Mesodermal cell (in vitro differentiated cells): ENCODE measurements around the gene AP3B1.

Source experiments
- H3K27ac ChIP-seq: 2 replicates; pipeline ENCODE4 v1.7.0; 2013; ENCODE audit warnings: mild to moderate bottlenecking, low read depth, low read length, moderate library complexity; ENCODE audit not compliant: severe bottlenecking
- H3K36me3 ChIP-seq: 2 replicates; pipeline ENCODE4 v1.7.1; 2013; ENCODE audit warnings: mild to moderate bottlenecking, low read length, moderate library complexity; ENCODE audit not compliant: control insufficient read depth, insufficient read depth
- H3K4me1 ChIP-seq: one replicate; pipeline ENCODE4 v1.7.1; 2013; ENCODE audit warnings: mild to moderate bottlenecking, low read length; ENCODE audit not compliant: insufficient read depth, control insufficient read depth, poor library complexity, severe bottlenecking
- H3K4me3 ChIP-seq: 2 replicates; pipeline ENCODE4 v1.7.0; 2013; ENCODE audit warnings: low read length, control low read depth, mild to moderate bottlenecking; ENCODE audit not compliant: insufficient read depth, poor library complexity, severe bottlenecking; ENCODE audit errors: extremely low read depth
- H3K9me3 ChIP-seq: 2 replicates; pipeline ENCODE4 v1.7.1; 2013; ENCODE audit warnings: mild to moderate bottlenecking, low read length, moderate library complexity; ENCODE audit not compliant: control insufficient read depth
- WGBS, 2 experiments: methylation state at CpG; one replicate each; pipeline ENCODE4 v1.1.5; 2013; ENCODE audit warnings: missing lambda C conversion rate in 2 of 2; ENCODE audit not compliant: insufficient coverage in 2 of 2; 5-methylcytosine and 5-hydroxymethylcytosine counted together

AP3B1 gene

DNA sequence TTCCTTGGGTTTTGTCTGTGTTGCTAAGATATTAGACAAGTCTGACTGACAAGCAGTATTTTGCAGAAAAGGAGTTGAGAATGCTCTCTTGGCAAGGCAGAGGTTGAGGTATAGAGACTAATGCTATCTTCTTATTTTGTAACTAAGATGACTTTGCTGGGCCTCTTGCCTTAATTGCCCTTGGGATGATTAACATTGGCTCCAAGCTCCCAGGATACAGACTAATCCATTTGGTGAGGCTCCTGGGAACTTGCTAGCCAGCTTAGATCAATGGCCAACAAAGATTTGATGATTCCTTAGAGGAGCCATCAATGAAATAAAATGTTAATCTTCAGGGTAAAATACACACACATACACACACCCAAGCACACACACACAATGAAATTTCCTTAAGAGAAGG lies 28.7 kb upstream of the AP3B1 start:
- H3K36me3 ChIP-seq: no peaks in the 10 kb centered on the region
- H3K4me1 ChIP-seq: no peaks in the 10 kb centered on the region
- no peak overlapping the region for H3K27ac ChIP-seq
- H3K9me3 ChIP-seq: no peaks in the 10 kb centered on the region
- H3K4me3 ChIP-seq: no peak overlapping the region

DNA sequence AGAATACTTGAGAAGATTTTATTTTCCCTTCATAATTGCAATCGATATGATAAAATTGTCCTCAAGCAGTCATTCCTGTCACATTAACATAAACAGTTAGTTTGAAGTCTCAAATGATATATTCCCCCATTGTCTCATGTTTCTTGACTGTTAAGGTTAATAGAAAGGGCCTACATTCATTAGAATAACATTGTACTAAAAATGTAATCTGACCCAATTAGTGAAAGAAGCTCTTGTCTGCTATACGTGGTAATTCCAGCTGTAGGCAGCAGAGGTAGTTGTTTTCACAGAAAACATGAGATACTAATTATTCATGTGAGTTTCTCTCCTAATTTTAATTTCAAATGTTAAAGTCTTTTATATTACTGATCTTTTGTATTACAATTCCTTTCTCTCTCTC lies 25.9 kb upstream of the AP3B1 start:
- no CpG with 5 or more reads among the region's 2 CpGs for WGBS, 2 experiments
- Histone ChIP-seq H3K4me3 (no peak overlapping the region), H3K4me1 (no peaks in the 10 kb centered on the region), H3K27ac (no peak overlapping the region), H3K9me3 (no peaks in the 10 kb centered on the region), H3K36me3 (no peaks in the 10 kb centered on the region)

DNA sequence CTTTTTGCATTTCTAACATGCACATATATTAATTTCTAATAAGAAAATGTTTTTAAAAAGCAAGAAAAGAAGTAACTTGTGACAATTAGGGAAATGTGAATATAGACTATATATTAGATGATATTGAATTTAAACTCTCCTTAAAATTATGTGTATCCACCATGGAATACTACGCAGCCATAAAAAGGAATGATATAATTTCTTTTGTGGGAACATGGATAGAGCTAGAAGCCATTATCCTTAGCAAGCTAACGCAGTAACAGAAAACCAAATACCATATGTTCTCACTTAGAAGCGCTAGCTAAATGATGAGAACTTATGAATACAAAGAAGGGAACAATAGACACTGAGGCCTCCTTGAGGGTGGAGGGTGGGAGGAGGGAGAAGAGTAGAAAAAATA lies 23.8 kb upstream of the AP3B1 start:
- Histone ChIP-seq H3K4me3 (no peak overlapping the region), H3K9me3 (peaks cover 9% of the 10 kb centered on the region), H3K4me1 (no peaks in the 10 kb centered on the region), H3K27ac (no peak overlapping the region), H3K36me3 (no peaks in the 10 kb centered on the region)
- no CpG with 5 or more reads among the region's 3 CpGs for WGBS, 2 experiments

DNA sequence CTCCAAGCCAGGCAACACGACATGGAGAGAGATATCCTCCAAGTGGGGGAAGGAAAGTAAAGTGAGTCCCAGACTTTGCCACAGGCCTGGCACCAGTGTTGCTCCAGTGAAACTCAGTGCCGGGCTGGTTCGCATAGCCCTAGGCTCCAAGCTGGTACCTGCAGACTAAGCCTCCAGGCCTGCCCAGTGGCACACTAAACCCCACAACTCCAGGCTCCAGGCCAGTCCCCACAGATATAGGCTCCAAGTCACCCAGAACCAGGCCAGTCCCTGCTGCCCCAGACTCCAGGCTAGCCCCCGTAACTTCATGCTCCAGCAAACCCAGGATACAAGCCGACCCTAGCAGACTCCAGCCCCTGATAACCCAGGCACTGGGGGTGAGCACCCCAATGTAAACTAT lies 23.0 kb upstream of the AP3B1 start:
- Histone ChIP-seq H3K9me3 (peaks cover 9% of the 10 kb centered on the region), H3K4me3 (no peak overlapping the region), H3K36me3 (no peaks in the 10 kb centered on the region), H3K4me1 (no peaks in the 10 kb centered on the region), H3K27ac (no peak overlapping the region)
- 88 to 100% methylated on average over 3 of the region's 5 CpGs for WGBS, 2 experiments

DNA sequence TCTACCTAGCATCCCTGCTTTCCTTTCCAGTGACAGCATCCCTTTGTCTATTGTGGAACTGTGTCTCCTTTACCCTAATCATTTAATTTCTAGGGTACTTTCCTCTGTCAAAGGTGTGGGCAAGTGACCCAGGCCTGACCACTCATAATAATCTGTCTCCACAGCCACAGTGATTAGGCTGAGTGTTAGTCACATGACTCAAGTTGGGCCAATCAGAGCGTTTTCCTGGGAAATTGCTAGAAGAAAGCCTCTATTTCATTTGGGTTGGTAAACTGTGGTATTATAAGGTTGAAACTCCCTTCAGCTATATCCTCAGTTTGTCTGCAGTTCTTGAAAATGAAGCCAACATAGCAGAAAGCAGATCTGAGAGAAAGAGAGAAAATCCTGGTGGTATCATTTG lies 14.2 kb upstream of the AP3B1 start:
- H3K4me1 ChIP-seq: no peaks in the 10 kb centered on the region
- H3K27ac ChIP-seq: no peak overlapping the region
- H3K4me3 ChIP-seq: no peak overlapping the region
- no peaks in the 10 kb centered on the region for H3K36me3 ChIP-seq
- no CpG with 5 or more reads among the region's 1 CpG for WGBS, 2 experiments
- no peaks in the 10 kb centered on the region for H3K9me3 ChIP-seq

DNA sequence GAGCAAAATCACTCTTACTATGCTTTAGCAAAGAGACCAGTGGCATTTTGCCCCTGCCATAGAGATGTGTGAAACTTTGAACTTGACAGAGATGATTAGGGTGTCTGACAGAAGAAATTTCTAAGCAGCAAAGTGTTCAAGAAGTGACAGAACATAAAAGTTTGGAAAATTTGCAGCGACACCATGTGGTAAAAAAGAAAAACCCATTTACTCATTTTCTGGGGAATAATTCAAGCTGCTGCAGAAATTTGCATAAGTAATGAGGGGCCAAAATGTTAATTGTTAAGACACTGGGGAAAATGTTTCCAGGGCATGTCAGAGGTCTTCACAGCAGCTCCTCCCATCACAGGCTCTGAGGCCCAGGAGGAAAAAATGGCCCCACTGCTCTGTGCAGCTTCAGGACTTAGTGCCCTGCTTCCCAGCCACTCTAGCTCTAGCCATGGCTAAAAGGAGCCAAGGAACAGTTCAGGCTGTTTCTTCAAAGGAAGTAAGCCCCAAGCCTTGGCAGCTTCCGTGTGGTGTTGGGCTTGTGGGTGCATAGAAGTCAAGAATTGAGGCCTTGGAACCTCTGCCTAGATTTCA lies 6.1 kb upstream of the AP3B1 start:
- WGBS, 2 experiments: 87 to 92% methylated on average over 1 to 2 of the region's 2 CpGs
- Histone ChIP-seq H3K9me3 (peaks cover 7% of the 10 kb centered on the region), H3K27ac (no peak overlapping the region), H3K4me3 (no peak overlapping the region), H3K4me1 (no peaks in the 10 kb centered on the region), H3K36me3 (no peaks in the 10 kb centered on the region)

DNA sequence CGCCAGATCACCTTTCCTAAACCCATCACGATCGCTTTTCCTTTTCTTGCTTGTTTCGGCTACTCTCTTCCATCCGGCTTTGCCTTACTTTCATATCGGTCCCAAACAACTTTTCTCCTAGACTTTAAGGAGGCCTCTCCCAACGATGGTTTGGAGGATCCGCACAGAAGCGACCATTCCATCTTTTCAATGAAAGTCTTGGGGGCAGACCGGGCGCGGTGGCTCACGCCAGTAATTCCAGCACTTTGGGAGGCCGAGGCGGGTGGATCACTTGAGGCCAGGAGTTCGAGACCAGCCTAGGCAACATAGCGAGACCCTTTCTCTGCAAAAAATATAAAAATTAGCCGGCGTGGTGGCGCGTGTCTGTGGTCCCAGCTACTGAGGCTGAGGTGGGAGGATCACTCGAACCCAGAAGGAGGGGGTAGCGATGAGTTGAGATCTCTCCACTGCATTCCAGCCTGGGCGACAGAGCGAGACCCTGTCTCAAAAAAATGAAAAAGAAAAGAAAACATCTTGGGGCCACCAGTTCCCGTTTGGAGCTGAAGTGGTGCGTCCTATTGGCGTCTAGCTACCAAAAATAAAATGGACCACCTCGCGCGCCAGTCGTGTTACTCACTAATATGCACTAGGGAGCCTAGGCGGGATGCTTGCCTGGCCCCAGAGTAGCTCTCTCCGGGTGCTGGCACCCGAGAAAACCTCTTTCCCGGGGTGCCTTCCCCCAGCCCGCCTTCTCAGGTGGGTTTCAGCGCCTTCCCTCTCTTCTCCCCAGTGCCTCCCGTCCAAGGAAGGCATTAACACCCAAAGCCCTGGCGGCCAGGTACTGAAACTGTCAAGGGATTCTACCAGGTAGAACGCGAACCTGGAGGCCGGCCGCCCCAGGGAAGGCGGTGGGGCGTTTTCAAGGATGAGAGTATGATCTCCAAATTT lies 800 bp upstream of the AP3B1 start:
- WGBS, 2 experiments: 30 to 33% methylated on average over 37 to 41 of the region's 46 CpGs
- no peaks in the 10 kb centered on the region for H3K9me3 ChIP-seq
- no peaks in the 10 kb centered on the region for H3K36me3 ChIP-seq
- H3K4me1 ChIP-seq: no peaks in the 10 kb centered on the region
- H3K4me3 ChIP-seq: peak overlapping the region; percentile 73
- H3K27ac ChIP-seq: peak overlapping the region; percentile 78

DNA sequence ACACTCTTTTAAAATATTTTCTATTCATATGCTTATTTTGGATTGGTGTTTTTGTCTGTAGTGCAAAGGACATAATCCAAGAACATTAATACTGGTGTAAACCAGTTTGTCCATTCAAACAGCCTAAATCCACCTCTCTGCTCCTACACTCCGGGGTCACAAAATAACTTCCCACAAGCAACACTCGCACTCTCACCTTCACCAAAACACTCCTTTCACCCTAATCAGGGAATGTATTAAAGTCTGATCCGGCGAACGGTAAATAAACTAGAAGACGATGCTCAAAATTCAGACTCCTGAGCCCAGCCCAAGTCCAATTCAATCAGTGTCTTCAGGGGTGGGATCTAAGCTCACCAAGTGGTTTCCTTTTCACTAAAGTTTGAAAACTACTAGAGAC lies 649 bp downstream of the AP3B1 start:
- no peaks in the 10 kb centered on the region for H3K9me3 ChIP-seq
- peak overlapping the region; percentile 91 for H3K27ac ChIP-seq
- H3K4me3 ChIP-seq: peak overlapping the region; percentile 73
- 0% methylated on average over 2 to 6 of the region's 6 CpGs for WGBS, 2 experiments
- H3K36me3 ChIP-seq: no peaks in the 10 kb centered on the region
- H3K4me1 ChIP-seq: peaks cover 3% of the 10 kb centered on the region

DNA sequence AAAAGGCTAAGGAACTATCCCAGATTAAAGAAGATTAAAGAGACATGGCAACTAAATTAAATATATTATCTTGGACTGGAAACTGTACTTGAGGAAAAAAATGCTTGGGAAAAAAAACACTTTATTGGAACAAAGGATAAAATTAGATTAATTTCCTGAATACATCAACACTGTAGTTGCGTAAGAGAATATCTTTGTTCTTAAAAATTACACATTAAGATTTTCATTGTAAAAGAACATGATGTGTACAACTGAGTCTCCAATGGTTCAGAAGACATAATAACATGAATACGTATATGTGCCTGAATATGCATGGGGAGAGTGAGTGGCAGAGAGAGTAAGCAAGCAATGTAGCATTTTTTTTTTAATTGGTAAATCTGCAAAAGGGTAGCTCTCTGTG lies 2.8 kb downstream of the AP3B1 start:
- 82 to 89% methylated on average over 1 of the region's 2 CpGs for WGBS, 2 experiments
- H3K4me1 ChIP-seq: peaks cover 6% of the 10 kb centered on the region
- no peaks in the 10 kb centered on the region for H3K36me3 ChIP-seq
- H3K9me3 ChIP-seq: no peaks in the 10 kb centered on the region
- no peak overlapping the region for H3K27ac ChIP-seq
- H3K4me3 ChIP-seq: no peak overlapping the region

DNA sequence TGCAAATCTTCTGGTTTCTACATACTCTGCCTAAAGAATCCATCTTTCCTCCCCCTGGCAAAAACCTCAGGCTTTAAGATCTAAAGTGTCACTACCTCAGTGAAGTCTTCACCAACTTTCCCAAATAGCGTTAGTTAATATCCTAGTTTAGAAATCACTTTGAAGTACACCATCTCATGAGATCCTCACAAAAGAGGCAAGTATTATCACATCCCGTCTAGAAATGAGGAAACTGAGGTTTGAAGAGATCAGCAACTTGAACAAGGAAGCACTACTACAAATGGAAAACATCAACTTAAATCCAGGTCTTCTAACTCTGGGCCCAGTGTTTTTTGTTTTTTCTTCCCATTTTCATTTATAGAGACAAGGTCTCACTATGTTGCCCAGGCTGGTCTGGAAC lies 4.6 kb downstream of the AP3B1 start:
- Histone ChIP-seq H3K4me3 (no peak overlapping the region), H3K27ac (no peak overlapping the region), H3K4me1 (peaks cover 16% of the 10 kb centered on the region), H3K36me3 (no peaks in the 10 kb centered on the region), H3K9me3 (no peaks in the 10 kb centered on the region)
- 92 to 100% methylated on average over 2 of the region's 2 CpGs for WGBS, 2 experiments

DNA sequence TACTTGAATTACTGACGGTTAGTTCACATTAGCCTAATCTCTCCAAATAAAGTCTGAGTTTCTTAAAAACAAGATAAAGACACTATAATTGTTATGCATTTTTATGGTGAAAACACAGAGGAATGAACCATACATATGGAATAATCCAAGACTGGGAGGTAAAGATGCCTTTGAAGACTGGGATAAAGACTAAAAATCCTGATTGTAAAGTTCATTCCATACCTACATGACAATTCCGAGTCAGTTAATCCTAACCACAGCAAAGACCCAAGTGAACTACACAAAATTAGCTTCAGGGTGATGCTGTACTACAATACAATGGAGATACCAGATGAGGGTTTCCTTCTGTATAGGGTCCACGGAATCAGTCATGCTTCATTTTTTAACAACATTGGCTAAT lies 6.3 kb downstream of the AP3B1 start:
- Histone ChIP-seq H3K4me1 (peaks cover 16% of the 10 kb centered on the region), H3K9me3 (no peaks in the 10 kb centered on the region), H3K27ac (peak overlapping the region; percentile 55), H3K4me3 (no peak overlapping the region), H3K36me3 (no peaks in the 10 kb centered on the region)
- WGBS, 2 experiments: 100% methylated on average over 1 of the region's 3 CpGs; no CpG with 5 or more reads in 1 of the 2 experiments
